HG02970 (cell line): ENCODE measurements around the gene PRLH.

Experiments used
- ATAC-seq: cut with Tn5 transposase; IDR thresholded peaks from one replicate; pipeline ENCODE4 v1.9.1; 2021; ENCODE audit warnings: mild to moderate bottlenecking, moderate library complexity, moderate number of reproducible peaks; ENCODE audit not compliant: unreplicated experiment, low FRiP score

The PRLH gene

GRCh38 chr2:237563816-237564215, 2.6 kb upstream of the PRLH start:
- ATAC-seq: no peak

- no peak for ATAC-seq
These were observed 1.7 kb upstream of the PRLH start for GRCh38 chr2:237564526-237565131.

- no peak for ATAC-seq
These were observed 400 bp upstream of the PRLH start for GRCh38 chr2:237565974-237566373.

- no peak for ATAC-seq
These were observed 1.1 kb downstream of the PRLH start for GRCh38 chr2:237567276-237568029.

- ATAC-seq: no peak
These were observed 1.8 kb downstream of the PRLH start for GRCh38 chr2:237568121-237568660.

- no peak for ATAC-seq
These were observed 2.7 kb downstream of the PRLH start for GRCh38 chr2:237569041-237569440.

GRCh38 chr2:237569896-237570295, 3.5 kb downstream of the PRLH start:
- no peak for ATAC-seq

- no peak for ATAC-seq
These were observed 4.5 kb downstream of the PRLH start for GRCh38 chr2:237570776-237571335.

- no peak for ATAC-seq
These were observed 5.2 kb downstream of the PRLH start for GRCh38 chr2:237571551-237571950.

GRCh38 chr2:237572021-237572741, 5.8 kb downstream of the PRLH start:
- ATAC-seq: peak; percentile 74

- no peak for ATAC-seq
These were observed 6.3 kb downstream of the PRLH start for GRCh38 chr2:237572742-237573101.

- no peak for ATAC-seq
These were observed 7.5 kb downstream of the PRLH start for GRCh38 chr2:237573721-237574415.

- ATAC-seq: no peak
These were observed 8.1 kb downstream of the PRLH start for GRCh38 chr2:237574467-237574866.

GRCh38 chr2:237574894-237575868, 8.8 kb downstream of the PRLH start:
- ATAC-seq: no peak

- no peak for ATAC-seq
These were observed 9.8 kb downstream of the PRLH start for GRCh38 chr2:237575869-237576862.

- ATAC-seq: no peak
These were observed 10.6 kb downstream of the PRLH start for GRCh38 chr2:237576974-237577373.

GRCh38 chr2:237577458-237577857, 11.1 kb downstream of the PRLH start:
- no peak for ATAC-seq
